ENCODE measurements around the gene R3HDM1.

The R3HDM1 gene

DNA sequence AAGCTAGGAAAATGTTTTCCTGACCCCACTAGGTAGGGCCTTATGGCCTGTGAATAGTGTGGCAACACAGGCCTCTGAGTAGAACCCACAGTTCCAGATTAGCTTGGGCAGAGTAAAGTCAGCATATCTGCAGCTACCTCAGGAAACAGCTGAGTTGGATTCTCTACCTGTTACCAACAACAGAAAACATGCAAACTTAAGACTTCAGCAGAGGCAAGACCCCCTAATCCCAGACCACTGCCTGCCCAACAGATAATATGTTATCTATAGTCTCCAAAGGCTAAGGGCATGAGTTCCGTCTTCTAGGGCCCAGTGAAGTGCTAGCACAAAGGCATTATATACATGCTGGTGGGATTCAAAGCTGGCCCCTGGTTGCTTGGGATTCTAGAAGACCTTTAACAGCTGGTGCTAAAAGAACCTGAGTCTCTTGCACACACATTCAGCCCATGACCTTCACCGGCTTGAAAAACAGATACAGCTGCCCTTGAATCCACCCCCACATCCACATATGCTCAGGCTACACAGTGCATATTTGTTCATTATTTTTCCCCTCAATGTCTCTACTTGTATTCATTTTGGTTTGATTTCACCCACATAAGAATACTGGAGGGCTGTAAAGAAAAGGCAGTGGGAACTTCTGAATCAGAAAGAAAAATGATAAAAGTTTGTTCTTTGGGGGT is 196.9 kb downstream of the R3HDM1 start:
- DNase-seq, result peak; percentile 27

- DNase-seq, result no peak
Observed at GRCh38 chr2:135732561-135732960, 201.3 kb downstream of the R3HDM1 start.

- no peak for DNase-seq
Observed at GRCh38 chr2:135733045-135733444, 201.8 kb downstream of the R3HDM1 start.

DNA sequence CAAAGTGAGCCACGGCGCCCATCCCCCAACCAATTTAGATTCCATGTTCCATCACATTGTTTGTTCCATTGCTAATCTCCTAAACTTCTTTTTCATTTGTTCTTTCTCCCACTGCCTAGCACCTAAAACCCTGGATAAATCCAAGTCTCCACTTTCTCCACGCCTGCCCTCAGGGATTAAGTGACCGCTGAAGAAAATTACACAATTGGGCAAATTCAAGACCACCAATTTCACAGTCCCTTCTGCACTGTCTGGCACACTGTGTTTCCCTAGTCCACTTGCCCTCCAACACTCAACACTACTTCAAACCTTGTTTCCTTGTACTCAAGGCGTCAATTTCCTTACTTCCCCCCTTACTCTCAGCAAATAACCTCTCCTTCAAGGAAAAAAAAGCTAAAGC is 205.3 kb downstream of the R3HDM1 start:
- DNase-seq, result no peak

- DNase-seq, result no peak
Observed at GRCh38 chr2:135740206-135740605, 208.9 kb downstream of the R3HDM1 start.

DNA sequence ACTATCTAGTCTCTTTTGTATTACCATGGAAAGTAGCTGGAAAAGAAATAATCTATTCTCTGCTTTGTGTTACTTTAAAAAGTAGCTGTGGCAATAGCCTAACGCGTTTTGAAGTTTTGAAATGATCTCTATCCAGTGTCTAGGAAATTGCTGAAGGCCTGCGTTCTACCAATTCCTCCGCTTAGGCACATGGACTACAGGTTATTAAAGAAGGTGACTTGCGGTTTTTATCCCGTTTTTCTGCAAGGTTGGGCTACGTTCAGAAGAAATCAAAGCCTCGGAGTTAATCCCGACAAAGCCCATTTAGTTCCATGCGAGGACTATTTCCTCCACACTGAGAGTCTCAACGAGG is 209.7 kb downstream of the R3HDM1 start:
- no peak for DNase-seq

GRCh38 chr2:135741395-135742324 is 210.4 kb downstream of the R3HDM1 start, which contains the start of gene UBXN4:
Gene UBXN4, plus strand, starts transcription at chr2:135741855. Its CDS starts 75 bp downstream, at chr2:135741930.
- DNase-seq, result peak; percentile 97

GRCh38 chr2:135742325-135742757 is 211.1 kb downstream of the R3HDM1 start:
- peak; percentile 55 for DNase-seq

DNA sequence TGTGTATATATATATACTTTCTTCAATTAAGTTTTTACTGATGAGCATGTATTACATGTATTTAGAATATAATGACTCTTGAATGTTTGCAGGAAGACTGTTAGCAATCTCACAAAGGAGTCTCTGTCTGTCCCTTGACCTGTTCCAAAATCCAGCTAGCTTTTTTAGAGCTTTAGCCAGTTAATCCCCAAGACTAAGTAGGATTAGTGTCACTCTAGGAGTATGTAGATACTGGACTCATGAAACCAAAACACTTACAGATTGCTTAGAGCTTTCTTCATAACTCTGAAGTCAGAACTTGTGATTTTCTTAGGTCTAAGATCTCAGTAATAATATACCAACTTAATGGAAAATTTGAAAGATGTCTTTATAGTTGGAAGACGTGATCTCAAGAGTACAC is 212.6 kb downstream of the R3HDM1 start:
- DNase-seq, result no peak

GRCh38 chr2:135744760-135745314 is 213.6 kb downstream of the R3HDM1 start:
- peak; percentile 46 for DNase-seq

- DNase-seq, result no peak
Observed at GRCh38 chr2:135745545-135745944, 214.3 kb downstream of the R3HDM1 start.

GRCh38 chr2:135755573-135755972 is 224.3 kb downstream of the R3HDM1 start:
- no peak for DNase-seq

DNA sequence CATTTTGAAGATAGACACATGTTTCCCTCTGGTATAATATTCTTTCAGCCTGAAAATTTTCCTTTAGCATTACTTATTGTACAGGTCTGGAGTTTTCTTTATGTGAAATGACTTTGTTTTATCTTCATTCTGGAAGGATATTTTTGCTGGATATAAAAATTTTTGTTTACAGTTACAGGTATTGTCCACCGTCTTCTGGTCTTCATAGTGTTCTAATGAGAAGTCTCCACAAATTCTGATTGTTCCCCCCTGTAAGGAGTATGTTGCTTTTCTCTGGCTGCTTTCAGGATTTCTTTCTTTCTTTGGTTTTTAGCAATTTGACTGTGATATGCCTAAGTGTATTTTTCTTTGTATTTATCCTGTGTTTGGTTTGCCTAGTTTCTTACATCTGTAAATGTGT is 225.4 kb downstream of the R3HDM1 start:
- DNase-seq, result no peak

DNA sequence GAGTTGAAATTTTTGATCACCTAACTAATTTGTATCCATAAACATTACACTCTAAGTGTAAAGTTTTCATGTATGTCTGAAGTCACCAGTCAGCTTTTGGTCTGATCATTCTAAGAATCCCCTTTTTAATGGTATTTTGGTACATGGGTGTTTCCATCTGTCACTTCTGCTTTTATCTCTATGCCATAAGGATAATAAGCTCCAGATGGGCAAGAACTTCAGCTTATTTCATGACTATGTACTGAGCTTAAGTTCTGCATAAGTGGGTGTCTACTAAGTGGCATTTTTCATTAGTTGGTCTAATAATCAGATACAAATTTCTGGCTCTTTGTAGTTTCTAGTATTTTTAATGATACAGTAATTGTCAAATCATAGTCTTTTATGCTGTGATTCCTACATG is 230.7 kb downstream of the R3HDM1 start:
- peak; percentile 40 for DNase-seq

GRCh38 chr2:135762530-135762929 is 231.2 kb downstream of the R3HDM1 start:
- DNase-seq, result no peak

GRCh38 chr2:135768863-135769262 is 237.6 kb downstream of the R3HDM1 start:
- DNase-seq, result no peak

DNA sequence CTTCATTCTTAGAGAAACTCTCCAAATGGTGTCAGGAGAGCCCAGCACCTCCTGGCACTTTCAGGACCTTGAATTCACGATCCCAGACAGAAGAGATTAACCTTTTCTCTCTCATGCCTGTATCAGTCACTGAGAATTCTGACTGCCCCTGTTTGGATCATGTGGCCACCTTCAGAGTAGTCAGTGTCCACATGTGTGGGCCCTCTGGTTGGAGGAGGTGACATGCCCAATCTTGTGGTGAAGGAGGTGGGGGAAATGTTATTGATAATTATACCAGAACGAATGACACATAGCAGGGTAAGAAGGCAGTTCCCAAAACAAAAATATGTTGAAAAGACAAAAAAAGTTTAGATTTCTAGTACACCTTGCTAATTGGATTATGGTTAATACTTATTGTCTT is 242.0 kb downstream of the R3HDM1 start:
- no peak for DNase-seq

GRCh38 chr2:135773917-135774316 is 242.6 kb downstream of the R3HDM1 start:
- DNase-seq, result no peak

Data from NCI-H1694 treated with DMSO at 0.1 percent for 48 hours (cell line).